WTC11 (cell line): ENCODE results near the gene PLEKHA5. TPM values are rescaled to one million over a fixed set of nuclear protein-coding genes. Genes with fewer than 3 reads are reported as not detected.
A peak's percentile ranks its signal among the peaks of the same experiment; 100 is the strongest.

Experiments
- ATAC-seq: fragments of 200-7000 bp; cut with Tn5 transposase; 2 replicates; pipeline ENCODE4 v1.10.0; 2021; ENCODE audit warnings: mild to moderate bottlenecking, moderate library complexity
- CTCF ChIA-PET: fragments of 300-600 bp; sonication (Branson Sonifier 250); formaldehyde crosslinking; loops from one replicate; lab custom pipeline; 2021; ENCODE audit warnings: antibody characterized with exemption; lab: Charles Lee
- POLR2A ChIA-PET: fragments of 350-600 bp; sonication (Branson Sonifier 250); formaldehyde crosslinking; loops from one replicate; lab custom pipeline; 2021; ENCODE audit warnings: antibody characterized with exemption; lab: Charles Lee
- DNase-seq: peaks from one replicate; pipeline ENCODE4 v3.0.0; 2021; ENCODE audit warnings: low spot score
- H3K27ac Mint-ChIP-seq: 2 replicates; pipeline ENCODE4 v1.8.0; 2021; ENCODE audit warnings: mixed read lengths
- H3K27me3 Mint-ChIP-seq: 2 replicates; pipeline ENCODE4 v1.8.0; 2021; ENCODE audit warnings: low read depth, mild to moderate bottlenecking, moderate library complexity, mixed read lengths
- H3K36me3 Mint-ChIP-seq: 2 replicates; pipeline ENCODE4 v1.8.0; 2021; ENCODE audit warnings: mixed read lengths
- H3K4me1 Mint-ChIP-seq: 2 replicates; pipeline ENCODE4 v1.8.0; 2022; ENCODE audit warnings: mixed read lengths
- H3K4me3 Mint-ChIP-seq: 2 replicates; pipeline ENCODE4 v1.8.0; 2021; ENCODE audit warnings: mild to moderate bottlenecking, moderate library complexity, mixed read lengths
- H3K9me3 Mint-ChIP-seq: 2 replicates; pipeline ENCODE4 v1.8.0; 2021; ENCODE audit warnings: mixed read lengths
- ATF6 ChIP-seq: sonication (generic); formaldehyde crosslinking; IDR thresholded peaks from 2 replicates; pipeline ENCODE4 v1.8.1; 2023; ENCODE audit warnings: mild to moderate bottlenecking, missing genetic modification reagents
- CDX4 ChIP-seq: fragments of 250-450 bp; sonication (Bioruptor Pico); IDR thresholded peaks from 2 replicates; pipeline ENCODE4 v1.9.0; 2021; ENCODE audit warnings: moderate library complexity, mild to moderate bottlenecking, inconsistent platforms, borderline replicate concordance
- E2F1 ChIP-seq: sonication (generic); formaldehyde crosslinking; IDR thresholded peaks from 2 replicates; pipeline ENCODE4 v1.8.0; 2022; ENCODE audit warnings: mild to moderate bottlenecking, missing genetic modification reagents
- FOXP1 ChIP-seq: sonication (generic); formaldehyde crosslinking; IDR thresholded peaks from 2 replicates; pipeline ENCODE4 v1.8.0; 2022; ENCODE audit warnings: missing genetic modification reagents, mild to moderate bottlenecking, moderate library complexity, borderline replicate concordance
- GABPB1 ChIP-seq: sonication (generic); formaldehyde crosslinking; IDR thresholded peaks from 2 replicates; pipeline ENCODE4 v1.8.1; 2023; ENCODE audit warnings: mild to moderate bottlenecking, missing genetic modification reagents
- HMGXB4 ChIP-seq: sonication (generic); formaldehyde crosslinking; IDR thresholded peaks from 2 replicates; pipeline ENCODE4 v1.8.1; 2023; ENCODE audit warnings: mild to moderate bottlenecking, moderate library complexity, missing genetic modification reagents
- JUN ChIP-seq: sonication (generic); formaldehyde crosslinking; IDR thresholded peaks from 2 replicates; pipeline ENCODE4 v1.8.0; 2023; ENCODE audit warnings: mild to moderate bottlenecking, missing genetic modification reagents
- MYBL2 ChIP-seq: sonication (generic); formaldehyde crosslinking; IDR thresholded peaks from 2 replicates; pipeline ENCODE4 v1.8.1; 2023; ENCODE audit warnings: mild to moderate bottlenecking, moderate library complexity, missing genetic modification reagents
- NFE2L1 ChIP-seq: sonication (generic); formaldehyde crosslinking; IDR thresholded peaks from 2 replicates; pipeline ENCODE4 v1.8.1; 2023; ENCODE audit warnings: missing genetic modification reagents
- NFYB ChIP-seq: sonication (generic); formaldehyde crosslinking; conservative IDR thresholded peaks from 2 replicates; pipeline ENCODE4 v1.8.0; 2022; ENCODE audit warnings: low read depth, missing genetic modification reagents
- TCF7 ChIP-seq: sonication (generic); formaldehyde crosslinking; IDR thresholded peaks from 2 replicates; pipeline ENCODE4 v1.8.0; 2022; ENCODE audit warnings: mild to moderate bottlenecking, low read depth, missing genetic modification reagents, moderate library complexity
- ZNF219 ChIP-seq: sonication (generic); formaldehyde crosslinking; IDR thresholded peaks from 2 replicates; pipeline ENCODE4 v1.8.0; 2023; ENCODE audit warnings: missing genetic modification reagents, mild to moderate bottlenecking, borderline replicate concordance
- ZNF263 ChIP-seq: sonication (generic); formaldehyde crosslinking; IDR thresholded peaks from 2 replicates; pipeline ENCODE4 v1.8.1; 2022; ENCODE audit warnings: low read depth, mild to moderate bottlenecking, moderate library complexity, missing genetic modification reagents
- total RNA-seq: library from RNA; stranded (reverse); gene quantifications from 3 replicates; pipeline ENCODE4 v1.2.3, GENCODE V29; 2021
- TF ChIP-seq, protein P1 (sequence below): sonication (generic); formaldehyde crosslinking; IDR thresholded peaks from 2 replicates; pipeline ENCODE4 v1.8.0; 2022; ENCODE audit warnings: missing genetic modification reagents
- TF ChIP-seq, protein P2 (sequence below): sonication (generic); formaldehyde crosslinking; IDR thresholded peaks from 2 replicates; pipeline ENCODE4 v1.8.1; 2023; ENCODE audit warnings: mild to moderate bottlenecking, missing genetic modification reagents, moderate library complexity
- TF ChIP-seq, protein P3 (sequence below): sonication (generic); formaldehyde crosslinking; IDR thresholded peaks from 2 replicates; pipeline ENCODE4 v1.8.1; 2022; ENCODE audit warnings: mild to moderate bottlenecking, missing genetic modification reagents, moderate library complexity, borderline replicate concordance
- TF ChIP-seq, protein P4 (sequence below): fragments of 250-450 bp; sonication (Bioruptor Pico); conservative IDR thresholded peaks from 2 replicates; pipeline ENCODE4 v1.9.0; 2021; ENCODE audit warnings: mild to moderate bottlenecking
- TF ChIP-seq, protein P5 (sequence below): fragments of 250-450 bp; sonication (Bioruptor Pico); IDR thresholded peaks from 2 replicates; pipeline ENCODE4 v2.1.2; 2022; ENCODE audit warnings: mild to moderate bottlenecking, moderate library complexity

The PLEKHA5 gene
- total RNA-seq, 1 experiment from 2014 or later, result 61.1 TPM

DNA sequence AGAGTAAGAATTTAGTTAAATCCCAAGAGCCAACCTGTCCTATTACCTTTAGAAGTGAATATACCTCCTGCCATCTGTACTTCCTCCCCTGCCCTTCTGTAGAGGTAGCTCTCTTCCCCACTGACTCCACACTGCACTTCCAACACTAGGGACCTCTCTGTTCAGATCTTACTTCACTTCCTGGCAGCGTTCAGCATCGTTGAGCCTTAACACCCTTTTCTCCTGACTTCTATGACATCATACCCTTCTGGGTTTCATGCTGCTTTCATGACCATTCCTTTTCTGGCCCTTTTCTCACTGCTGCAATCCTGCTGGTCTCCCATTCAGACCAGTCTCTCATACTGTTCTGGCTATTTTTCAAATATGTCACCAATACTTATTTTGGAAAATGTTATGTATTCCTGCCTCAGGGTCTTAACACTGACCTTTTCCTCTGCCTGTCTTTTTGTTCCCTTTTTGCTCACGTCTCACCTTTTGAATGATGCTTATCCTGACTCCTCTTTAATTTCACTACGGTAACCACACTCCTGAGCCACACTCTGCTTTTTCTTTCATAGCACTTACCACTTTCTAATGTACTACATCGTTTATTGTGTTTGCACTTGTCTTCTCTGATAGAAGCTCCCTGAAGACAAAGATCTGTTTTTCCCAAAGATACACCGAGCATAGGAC, 67.6 kb downstream of the PLEKHA5 start:
- Mint-ChIP-seq H3K27me3 (no peaks in the 10 kb centered on the region), H3K9me3 (no peaks in the 10 kb centered on the region), H3K4me1 (peaks cover 43% of the 10 kb centered on the region), H3K4me3 (no peak overlapping the region), H3K36me3 (no peaks in the 10 kb centered on the region), H3K27ac (no peak overlapping the region)
- ATAC-seq, result peak; percentile 69
- ChIA-PET CTCF (interaction anchor here (0.7 to 1.4 kb wide), 3 partner anchors 11 to 1058 kb away, joined by 3 to 5 read pairs (median 4); no protein-coding TSS in a partner anchor), POLR2A (no interaction called here)
- DNase-seq, result no peak
- TF ChIP-seq ZNF219 (CRISPR knock-in tag), result no peak
- no peak for TF ChIP-seq MYBL2 (CRISPR knock-in tag)
- TF ChIP-seq, protein P1, sequence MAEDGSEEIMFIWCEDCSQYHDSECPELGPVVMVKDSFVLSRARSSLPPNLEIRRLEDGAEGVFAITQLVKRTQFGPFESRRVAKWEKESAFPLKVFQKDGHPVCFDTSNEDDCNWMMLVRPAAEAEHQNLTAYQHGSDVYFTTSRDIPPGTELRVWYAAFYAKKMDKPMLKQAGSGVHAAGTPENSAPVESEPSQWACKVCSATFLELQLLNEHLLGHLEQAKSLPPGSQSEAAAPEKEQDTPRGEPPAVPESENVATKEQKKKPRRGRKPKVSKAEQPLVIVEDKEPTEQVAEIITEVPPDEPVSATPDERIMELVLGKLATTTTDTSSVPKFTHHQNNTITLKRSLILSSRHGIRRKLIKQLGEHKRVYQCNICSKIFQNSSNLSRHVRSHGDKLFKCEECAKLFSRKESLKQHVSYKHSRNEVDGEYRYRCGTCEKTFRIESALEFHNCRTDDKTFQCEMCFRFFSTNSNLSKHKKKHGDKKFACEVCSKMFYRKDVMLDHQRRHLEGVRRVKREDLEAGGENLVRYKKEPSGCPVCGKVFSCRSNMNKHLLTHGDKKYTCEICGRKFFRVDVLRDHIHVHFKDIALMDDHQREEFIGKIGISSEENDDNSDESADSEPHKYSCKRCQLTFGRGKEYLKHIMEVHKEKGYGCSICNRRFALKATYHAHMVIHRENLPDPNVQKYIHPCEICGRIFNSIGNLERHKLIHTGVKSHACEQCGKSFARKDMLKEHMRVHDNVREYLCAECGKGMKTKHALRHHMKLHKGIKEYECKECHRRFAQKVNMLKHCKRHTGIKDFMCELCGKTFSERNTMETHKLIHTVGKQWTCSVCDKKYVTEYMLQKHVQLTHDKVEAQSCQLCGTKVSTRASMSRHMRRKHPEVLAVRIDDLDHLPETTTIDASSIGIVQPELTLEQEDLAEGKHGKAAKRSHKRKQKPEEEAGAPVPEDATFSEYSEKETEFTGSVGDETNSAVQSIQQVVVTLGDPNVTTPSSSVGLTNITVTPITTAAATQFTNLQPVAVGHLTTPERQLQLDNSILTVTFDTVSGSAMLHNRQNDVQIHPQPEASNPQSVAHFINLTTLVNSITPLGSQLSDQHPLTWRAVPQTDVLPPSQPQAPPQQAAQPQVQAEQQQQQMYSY (CRISPR knock-in tag), result no peak
- no peak for TF ChIP-seq GABPB1 (CRISPR knock-in tag)
- no peak for TF ChIP-seq ATF6
- TF ChIP-seq, protein P2, sequence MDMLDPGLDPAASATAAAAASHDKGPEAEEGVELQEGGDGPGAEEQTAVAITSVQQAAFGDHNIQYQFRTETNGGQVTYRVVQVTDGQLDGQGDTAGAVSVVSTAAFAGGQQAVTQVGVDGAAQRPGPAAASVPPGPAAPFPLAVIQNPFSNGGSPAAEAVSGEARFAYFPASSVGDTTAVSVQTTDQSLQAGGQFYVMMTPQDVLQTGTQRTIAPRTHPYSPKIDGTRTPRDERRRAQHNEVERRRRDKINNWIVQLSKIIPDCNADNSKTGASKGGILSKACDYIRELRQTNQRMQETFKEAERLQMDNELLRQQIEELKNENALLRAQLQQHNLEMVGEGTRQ, result no peak
- TF ChIP-seq JUN (CRISPR knock-in tag), result no peak
- TF ChIP-seq, protein P3, sequence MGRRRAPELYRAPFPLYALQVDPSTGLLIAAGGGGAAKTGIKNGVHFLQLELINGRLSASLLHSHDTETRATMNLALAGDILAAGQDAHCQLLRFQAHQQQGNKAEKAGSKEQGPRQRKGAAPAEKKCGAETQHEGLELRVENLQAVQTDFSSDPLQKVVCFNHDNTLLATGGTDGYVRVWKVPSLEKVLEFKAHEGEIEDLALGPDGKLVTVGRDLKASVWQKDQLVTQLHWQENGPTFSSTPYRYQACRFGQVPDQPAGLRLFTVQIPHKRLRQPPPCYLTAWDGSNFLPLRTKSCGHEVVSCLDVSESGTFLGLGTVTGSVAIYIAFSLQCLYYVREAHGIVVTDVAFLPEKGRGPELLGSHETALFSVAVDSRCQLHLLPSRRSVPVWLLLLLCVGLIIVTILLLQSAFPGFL (CRISPR knock-in tag), result no peak
- TF ChIP-seq TCF7 (CRISPR knock-in tag), result no peak
- no peak for TF ChIP-seq NFE2L1 (CRISPR knock-in tag)
- TF ChIP-seq CDX4 (CRISPR knock-in tag), result no peak
- TF ChIP-seq, all 79 proteins: peak for 0

GRCh38 chr12:19198272-19198671, 68.7 kb downstream of the PLEKHA5 start:
- Mint-ChIP-seq H3K9me3 (no peaks in the 10 kb centered on the region), H3K27me3 (no peaks in the 10 kb centered on the region), H3K4me1 (peaks cover 52% of the 10 kb centered on the region), H3K36me3 (no peaks in the 10 kb centered on the region), H3K27ac (no peak overlapping the region), H3K4me3 (no peak overlapping the region)
- no peak for DNase-seq
- no peak; the same call in 1 of the 2 replicates for ATAC-seq
- ChIA-PET CTCF (no interaction called here), POLR2A (no interaction called here)
- TF ChIP-seq, protein P4, sequence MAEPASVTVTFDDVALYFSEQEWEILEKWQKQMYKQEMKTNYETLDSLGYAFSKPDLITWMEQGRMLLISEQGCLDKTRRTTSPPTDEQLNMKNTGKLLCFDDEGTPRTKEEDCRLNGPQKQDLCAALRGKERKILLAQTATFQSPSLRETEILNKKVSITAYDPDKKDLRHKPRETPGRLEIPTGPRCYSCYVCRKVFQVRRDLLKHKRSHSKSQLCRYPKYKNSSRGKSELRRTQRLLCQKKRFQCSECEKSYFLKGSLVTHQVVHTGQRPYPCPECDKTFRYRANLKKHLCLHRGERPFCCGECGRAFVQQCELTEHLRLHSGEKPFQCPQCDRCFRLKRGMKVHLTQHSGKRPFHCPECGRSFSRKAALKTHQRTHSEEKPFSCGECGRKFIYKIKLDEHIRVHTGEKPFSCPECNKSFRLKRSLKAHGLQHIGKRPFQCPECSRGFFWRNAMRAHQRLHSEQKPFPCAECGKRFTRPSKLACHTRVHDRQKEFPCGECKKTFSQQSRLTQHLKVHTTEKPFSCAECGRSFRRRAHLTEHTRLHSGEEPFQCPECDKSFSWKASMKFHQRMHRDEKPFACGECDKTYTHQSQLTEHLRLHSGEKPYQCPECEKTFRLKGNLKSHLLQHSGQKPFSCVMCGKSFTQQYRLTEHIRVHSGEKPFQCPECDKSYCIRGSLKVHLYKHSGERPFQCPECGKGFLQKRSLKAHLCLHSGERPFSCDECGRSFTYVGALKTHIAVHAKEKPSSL (CRISPR knock-in tag), result no peak
- TF ChIP-seq E2F1 (CRISPR knock-in tag) (no peak), MYBL2 (CRISPR knock-in tag) (no peak), HMGXB4 (CRISPR knock-in tag) (no peak), NFYB (CRISPR knock-in tag) (no peak), FOXP1 (no peak), ZNF263 (CRISPR knock-in tag) (no peak)
- TF ChIP-seq, protein P5, sequence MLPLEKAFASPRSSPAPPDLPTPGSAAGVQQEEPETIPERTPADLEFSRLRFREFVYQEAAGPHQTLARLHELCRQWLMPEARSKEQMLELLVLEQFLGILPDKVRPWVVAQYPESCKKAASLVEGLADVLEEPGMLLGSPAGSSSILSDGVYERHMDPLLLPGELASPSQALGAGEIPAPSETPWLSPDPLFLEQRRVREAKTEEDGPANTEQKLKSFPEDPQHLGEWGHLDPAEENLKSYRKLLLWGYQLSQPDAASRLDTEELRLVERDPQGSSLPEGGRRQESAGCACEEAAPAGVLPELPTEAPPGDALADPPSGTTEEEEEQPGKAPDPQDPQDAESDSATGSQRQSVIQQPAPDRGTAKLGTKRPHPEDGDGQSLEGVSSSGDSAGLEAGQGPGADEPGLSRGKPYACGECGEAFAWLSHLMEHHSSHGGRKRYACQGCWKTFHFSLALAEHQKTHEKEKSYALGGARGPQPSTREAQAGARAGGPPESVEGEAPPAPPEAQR (CRISPR knock-in tag), result no peak
